22Rv1 (cell line): ENCODE measurements around the gene GALK2.

Experiments
- ZFX ChIP-seq: fragments of 450-650 bp; IDR thresholded peaks from 2 replicates; pipeline ENCODE4 v1.6.1; 2017; ENCODE audit warnings: antibody characterized with exemption, borderline replicate concordance
- TF ChIP-seq, protein P1 (sequence below): fragments of 450-650 bp; IDR thresholded peaks from 2 replicates; pipeline ENCODE4 v1.5.1; 2017; ENCODE audit warnings: mild to moderate bottlenecking

- TF ChIP-seq, protein P1, sequence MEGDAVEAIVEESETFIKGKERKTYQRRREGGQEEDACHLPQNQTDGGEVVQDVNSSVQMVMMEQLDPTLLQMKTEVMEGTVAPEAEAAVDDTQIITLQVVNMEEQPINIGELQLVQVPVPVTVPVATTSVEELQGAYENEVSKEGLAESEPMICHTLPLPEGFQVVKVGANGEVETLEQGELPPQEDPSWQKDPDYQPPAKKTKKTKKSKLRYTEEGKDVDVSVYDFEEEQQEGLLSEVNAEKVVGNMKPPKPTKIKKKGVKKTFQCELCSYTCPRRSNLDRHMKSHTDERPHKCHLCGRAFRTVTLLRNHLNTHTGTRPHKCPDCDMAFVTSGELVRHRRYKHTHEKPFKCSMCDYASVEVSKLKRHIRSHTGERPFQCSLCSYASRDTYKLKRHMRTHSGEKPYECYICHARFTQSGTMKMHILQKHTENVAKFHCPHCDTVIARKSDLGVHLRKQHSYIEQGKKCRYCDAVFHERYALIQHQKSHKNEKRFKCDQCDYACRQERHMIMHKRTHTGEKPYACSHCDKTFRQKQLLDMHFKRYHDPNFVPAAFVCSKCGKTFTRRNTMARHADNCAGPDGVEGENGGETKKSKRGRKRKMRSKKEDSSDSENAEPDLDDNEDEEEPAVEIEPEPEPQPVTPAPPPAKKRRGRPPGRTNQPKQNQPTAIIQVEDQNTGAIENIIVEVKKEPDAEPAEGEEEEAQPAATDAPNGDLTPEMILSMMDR = no peak
- no peak for TF ChIP-seq ZFX
These were observed 48.1 kb upstream of the GALK2 start for GRCh38 chr15:49121901-49122300.
